GM21367 (cell line): ENCODE data around the gene NOL3.

Source experiments
- ATAC-seq: cut with Tn5 transposase; IDR thresholded peaks from one replicate; pipeline ENCODE4 v1.9.1; 2021; ENCODE audit not compliant: unreplicated experiment

Gene NOL3

DNA sequence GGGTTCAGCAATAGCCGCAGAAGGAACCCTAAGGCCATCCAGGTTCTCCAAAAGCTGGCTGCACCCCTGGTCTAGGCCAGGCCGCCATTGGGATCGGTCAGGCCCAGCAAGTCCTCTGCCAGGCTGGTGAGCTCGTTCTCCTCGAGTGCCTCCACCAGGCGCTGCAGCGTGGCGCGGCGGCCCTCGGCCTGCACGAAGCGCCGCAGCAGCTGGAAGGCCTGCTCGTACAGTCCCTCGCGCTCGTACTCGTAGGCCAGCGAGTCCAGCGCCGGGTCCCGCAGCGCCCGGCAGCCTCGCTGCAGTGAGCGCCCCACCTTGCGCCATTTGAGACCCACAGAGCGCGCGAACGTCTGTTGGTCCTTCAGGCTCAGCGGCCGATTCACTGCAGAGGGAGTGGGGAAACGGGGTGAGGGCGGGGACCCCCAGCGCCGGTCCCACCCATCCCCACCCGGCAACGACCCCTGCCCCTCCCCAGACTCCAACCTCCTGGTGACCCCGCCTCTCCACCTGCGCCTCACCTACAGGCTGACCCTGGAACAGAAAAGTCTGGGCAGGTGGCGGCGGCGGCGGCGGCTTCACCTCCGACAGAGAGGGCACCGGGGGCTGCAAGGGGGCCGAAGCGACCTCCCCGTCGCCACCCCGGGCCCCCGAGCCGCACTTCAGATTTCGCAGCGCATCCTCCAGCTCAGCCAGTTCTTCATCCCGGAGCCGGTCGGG lies 15.6 kb upstream of the NOL3 start:
- no peak for ATAC-seq

DNA sequence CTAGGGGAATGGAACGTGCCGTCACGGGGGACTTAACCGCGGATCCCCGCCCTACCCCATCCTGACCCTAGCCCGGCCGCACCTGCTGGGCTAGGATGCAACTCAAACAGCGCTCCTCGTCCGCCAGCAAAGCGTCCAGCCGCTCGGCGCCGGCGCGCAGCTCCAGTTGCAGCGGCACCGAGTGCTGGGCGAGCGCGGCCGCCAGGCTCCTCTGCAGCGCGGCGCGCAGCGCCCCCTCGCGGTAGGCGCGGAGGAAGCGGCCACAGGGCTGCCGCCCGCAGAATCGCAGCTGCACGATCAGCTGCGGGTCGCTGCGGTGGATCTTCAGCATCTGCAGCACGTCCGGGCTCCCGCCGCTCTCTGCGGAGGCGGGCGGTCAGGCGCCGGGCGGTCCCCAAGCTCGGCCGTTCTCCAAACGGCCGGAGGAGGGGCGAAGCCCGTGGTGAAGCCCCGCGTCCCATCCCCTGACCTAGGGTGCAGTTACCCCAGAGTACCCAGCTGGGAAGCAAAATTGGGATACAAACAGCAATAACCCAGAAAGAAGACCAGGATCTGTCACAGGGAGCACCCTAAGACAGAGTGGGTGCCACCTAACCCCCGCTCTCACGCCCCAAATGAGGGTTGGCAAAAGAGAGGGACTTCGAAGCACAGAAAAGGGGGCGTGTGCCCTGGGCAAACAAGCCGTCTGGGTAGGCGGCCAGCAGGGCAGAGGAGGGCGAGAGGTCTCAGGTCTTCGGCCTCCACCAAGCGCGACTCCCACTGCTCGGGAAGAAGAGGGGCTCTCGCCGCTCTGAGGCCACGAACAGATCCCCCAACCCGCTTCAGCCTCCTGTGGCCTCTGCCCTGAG lies 14.8 kb upstream of the NOL3 start:
- no peak for ATAC-seq

DNA sequence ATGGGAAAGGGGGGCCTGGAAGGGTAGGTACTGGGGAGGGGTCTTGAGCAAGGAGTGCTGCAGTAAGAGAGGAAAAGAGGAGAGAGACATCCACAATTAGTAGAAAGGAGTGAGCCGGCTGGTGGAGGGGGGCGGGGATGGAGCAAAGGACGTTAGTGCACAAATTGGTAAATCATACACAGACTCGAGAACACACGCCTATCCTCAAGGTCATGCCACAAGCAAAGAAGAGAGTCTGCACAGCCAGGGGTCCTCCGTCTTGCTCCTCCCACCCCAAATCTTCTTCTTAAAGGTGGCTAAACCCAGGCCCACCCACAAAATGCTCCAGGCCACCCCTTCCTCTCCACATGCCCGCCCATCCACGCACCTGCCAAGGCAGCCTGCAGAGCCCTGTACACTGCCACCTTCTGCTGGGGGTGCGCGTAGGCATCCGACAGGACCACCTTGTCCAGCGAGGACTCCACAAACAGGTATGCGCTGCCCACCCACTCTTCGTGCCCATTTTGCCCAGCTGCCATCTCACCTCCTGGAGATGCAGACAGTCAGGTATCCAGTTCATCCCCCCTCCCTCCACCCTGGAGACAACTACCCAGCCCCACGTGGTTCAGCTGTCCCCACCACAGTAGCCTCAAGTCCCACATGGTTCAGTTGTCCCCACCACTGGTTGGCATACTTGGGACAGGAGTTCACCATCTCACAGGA lies 14.0 kb upstream of the NOL3 start:
- no peak for ATAC-seq

DNA sequence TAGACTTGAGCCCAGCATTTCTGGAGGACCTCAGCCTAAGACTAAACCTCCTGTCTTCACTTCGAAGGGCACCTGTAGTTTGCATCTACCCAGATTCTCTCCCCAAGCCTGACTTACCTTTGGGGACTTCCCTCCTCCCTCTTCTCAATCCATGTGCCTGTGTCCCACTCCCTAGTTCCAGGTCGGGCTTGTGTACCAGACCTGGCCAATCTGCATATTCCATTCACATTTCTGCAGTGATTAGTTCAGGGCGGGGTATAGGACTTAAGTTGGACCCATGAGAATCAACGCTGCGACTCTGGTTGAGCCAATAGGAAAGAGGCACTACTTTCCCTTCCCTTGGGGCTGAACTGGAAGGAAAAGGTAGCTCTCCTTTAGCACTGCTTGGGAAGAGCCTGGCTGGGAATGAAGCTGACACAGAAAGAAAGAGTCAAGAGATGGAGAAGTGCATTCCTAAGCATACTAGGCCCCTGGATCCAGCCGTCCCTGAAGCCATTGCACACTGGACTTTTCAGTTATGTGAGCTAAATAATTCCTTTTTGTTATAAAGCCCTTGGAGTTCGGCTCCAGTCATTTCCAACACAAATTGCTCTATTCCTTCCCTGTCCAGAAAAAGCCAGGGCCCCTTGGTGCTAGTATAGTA lies 13.1 kb upstream of the NOL3 start:
- no peak for ATAC-seq

DNA sequence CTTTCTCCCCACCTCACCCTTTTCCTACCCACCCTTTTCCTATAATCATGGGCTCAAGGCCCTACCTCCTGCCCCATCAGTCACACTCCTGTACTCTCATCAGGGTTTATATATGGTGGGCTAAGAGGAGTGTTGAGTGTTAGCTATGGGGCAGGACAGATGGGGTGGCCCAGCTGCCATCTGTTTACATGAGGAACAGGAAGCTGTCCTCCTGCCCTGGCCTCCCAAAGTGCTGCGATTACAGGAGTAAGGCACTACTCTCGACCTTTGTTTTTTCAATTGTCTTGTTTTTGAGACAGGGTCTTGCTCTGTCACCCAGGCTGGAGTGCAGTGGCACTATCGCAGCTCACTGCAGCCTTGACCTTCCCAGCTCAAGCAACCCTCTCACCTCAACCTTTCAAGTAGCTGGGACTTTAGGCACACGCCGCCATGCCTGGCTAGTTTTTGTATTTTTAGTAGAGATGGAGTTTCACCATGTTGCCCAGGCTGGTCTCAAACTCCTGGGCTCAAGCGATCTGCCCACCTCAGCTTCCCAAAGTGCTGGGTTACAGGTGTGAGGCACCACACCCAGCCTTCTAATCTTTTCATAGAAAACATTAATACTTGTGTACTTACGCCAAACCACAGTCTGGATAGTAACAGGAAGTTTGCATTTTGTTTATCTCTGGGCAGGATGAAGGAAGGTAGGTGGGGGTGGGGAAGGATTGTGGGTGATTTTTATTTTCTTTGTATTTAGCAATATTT lies 12.3 kb upstream of the NOL3 start:
- ATAC-seq = no peak

DNA sequence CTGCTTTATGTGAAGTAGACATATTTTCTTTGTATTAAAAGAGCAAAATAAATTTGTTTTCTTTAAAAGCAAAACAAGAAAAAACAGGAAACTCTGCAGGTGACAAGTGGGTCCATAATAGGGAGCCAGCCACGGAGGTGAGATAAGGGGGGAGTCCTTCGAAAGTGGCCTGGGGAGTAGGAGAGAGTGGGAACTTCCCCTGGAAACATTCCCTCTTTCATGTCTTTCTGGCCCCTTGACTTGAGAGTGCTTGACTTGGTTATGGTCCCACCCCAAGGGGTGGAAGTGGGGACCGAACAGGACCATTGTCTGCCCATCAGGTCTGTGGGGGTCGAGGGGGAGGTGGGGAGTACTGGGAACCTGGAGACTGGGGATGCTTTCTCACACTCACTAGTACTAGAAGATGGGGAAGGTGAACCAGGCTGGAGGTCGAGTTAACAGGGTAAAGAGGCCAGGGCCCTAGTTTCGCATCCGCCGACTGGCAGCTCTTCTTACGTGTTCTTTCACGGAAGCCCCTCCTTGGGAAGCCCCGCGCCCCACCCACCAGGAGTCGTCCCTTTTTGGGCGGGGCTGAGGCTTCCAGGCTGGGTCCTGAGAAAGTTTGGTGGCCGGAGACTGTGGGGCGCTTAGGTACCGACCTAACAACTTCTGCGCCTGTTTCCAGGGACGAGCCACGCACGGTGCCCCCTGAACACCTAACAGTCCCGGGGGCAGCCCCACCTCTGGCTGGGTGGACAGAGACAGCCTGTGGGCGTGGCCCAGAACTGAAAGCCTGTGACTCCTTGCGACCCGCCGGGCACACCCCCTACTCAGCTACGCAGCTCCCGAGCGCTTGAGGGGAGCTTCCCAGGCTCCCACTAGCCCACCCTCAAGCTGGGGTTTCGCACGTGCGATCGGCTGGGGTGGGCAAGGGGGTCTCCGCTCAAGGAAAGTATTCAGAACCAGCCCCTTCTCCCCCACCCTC lies 11.4 kb upstream of the NOL3 start:
- ATAC-seq = peak; percentile 36

DNA sequence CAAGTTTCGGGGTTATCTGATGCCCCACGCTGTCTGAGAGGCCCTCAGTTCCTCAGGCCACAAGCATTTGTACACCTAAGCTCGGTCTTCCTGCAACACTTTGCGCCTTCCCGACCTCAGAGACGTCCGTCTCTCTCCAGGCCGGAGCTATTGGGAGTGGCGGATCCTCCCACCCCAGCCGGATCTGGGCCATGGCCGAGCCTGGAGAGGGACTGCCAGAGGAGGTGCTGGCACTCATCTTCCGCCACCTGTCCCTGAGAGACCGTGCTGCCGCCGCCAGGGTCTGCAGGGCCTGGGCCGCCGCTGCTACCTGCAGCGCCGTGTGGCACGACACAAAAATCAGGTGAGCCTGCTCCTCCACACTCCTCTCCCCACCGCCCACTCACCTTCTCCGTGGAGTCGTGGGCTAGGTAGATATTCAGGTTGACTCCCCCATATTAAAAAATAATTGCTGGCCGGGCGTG lies 8.7 kb upstream of the NOL3 start:
- ATAC-seq = no peak

DNA sequence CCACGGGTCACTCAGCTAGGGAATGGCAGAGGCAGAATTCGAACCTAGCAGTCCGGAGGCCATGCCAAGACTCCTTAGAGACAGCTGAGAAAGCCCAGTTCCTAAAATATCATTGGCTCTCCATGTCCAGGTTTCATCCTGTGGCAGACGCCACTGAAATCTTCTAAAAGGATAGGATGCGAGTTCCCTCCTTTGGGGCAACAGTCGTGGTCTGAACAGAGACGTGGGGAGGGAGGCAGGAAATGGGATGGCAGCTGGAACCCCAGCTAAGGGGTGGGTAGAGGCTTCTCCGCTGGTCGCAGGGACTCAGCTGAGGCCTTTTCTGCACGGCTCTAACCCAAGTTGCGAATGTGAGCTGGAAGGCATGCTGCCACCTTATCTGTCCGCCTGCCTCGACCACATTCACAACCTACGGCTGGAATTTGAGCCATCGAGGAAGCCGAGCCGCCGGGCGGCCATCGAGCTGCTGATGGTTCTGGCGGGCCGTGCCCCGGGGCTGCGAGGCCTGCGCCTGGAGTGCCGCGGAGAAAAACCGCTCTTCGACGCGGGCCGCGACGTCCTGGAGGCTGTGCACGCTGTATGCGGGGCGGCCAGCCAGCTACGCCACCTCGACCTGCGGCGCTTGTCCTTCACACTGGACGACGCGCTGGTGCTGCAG lies 7.7 kb upstream of the NOL3 start:
- no peak for ATAC-seq

DNA sequence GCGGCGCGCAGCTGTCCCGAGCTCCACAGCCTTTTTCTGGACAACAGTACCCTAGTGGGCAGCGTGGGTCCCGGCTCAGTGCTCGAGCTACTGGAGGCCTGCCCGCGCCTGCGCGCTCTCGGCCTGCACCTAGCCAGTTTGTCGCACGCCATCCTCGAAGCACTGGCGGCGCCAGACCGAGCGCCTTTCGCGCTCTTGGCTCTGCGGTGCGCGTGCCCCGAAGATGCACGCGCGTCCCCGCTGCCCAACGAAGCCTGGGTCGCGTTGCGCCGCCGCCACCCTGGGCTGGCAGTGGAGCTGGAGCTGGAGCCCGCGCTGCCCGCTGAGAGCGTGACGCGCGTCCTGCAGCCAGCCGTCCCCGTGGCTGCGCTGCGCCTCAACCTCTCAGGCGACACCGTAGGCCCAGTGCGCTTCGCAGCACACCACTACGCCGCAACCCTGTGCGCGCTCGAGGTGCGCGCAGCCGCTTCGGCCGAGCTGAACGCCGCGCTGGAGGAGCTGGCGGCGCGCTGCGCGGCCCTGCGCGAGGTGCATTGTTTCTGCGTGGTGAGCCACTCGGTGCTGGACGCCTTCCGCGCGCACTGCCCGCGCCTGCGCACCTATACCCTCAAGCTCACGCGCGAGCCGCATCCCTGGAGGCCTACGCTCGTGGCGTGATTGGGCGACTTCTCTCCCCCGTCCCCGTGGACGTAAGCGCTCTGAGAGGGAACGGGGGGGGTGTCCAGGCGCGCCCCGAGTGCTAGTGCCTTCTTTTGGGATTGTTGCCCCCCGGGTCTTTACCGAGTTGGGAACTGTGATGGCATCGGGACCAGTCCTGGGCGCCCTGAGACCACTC lies 7.0 kb upstream of the NOL3 start:
- ATAC-seq = no peak

DNA sequence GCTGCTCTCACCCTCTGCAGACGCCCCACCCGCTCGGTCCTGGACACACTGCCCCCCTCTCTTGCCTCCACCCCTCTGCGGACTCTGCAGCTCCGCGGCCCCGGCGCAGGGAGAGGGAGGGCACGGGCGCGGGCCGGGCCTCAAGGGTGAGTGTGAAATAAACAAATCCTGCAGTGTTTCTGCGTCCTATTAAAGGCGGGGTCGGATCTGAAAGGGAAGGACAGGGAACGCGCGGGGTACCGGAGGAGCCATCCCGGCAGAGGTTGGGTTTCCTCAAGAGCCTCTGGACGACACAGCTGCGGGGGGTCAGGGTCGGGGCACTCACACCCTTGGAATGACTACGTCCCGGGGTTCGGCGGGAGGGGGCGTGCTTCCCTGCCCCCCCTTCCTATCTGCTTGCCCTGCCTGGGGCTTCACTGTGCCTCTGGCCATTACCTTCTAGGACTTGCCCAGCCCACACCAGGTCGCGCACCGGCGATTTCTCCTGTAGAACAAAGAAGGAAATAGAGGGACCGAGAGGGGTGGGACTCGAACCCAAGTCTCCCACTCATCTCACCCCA lies 6.3 kb upstream of the NOL3 start:
- ATAC-seq = no peak

DNA sequence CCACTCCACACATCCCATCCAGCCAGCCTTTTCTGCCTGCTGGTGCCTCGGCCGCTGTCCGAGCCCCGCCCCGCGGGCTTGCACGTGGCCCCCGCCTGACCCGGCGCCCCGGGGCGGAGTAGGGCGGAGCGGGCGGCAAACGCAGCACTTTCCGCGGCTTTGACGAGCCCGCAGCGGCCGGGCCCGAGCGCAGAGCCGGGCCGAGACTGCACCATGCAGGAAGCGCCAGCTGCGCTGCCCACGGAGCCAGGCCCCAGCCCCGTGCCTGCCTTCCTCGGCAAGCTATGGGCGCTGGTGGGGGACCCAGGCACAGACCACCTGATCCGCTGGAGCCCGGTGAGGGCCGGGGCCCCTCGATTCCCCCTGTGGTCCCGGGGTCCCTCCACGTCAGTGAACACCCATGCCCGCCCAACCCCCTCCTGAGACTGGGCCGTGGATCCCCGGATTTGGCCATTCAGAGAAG lies 5.7 kb upstream of the NOL3 start, which contains the start of gene HSF4:
TSS of gene HSF4 (plus strand) at position 147 of the 463 bp plus-strand sequence. CDS start at position 214, 67 bp downstream.
- no peak for ATAC-seq

DNA sequence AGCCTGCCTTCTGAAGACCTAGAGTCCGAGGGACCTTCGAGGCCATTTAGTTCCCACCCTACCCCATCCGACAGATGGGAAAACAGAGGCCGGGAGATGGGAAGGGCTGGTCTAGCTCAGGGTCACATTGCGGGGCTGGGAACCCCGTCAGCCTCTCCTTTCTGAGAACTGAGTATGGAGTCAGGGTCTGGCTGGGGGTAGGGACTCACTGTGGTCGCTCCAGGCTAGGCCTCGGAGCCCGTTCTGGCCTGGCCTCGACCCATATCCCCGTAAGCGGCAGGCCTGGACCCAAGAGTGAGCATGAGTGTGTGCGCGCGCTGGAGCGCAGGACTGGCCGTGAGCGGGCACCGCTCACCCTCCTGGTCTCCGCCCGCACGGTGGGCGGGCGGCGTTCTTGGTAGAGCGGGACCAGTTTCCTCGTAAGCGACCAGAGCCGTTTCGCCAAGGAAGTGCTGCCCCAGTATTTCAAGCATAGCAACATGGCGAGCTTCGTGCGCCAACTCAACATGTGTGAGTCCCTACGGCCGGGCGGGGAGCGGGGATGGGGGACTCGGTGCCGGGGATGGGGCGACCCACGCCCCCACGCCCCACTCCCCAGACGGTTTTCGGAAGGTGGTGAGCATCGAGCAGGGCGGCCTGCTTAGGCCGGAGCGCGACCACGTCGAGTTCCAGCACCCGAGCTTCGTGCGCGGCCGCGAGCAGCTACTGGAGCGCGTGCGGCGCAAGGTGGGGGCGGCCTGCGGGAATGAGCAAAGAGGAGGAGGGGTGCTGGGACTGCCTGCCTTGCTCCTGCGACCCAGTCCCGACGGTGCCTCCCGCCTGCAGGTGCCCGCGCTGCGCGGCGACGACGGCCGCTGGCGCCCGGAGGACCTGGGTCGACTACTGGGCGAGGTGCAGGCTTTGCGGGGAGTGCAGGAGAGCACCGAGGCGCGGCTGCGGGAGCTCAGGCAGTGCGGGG lies 4.9 kb upstream of the NOL3 start:
- ATAC-seq = no peak

DNA sequence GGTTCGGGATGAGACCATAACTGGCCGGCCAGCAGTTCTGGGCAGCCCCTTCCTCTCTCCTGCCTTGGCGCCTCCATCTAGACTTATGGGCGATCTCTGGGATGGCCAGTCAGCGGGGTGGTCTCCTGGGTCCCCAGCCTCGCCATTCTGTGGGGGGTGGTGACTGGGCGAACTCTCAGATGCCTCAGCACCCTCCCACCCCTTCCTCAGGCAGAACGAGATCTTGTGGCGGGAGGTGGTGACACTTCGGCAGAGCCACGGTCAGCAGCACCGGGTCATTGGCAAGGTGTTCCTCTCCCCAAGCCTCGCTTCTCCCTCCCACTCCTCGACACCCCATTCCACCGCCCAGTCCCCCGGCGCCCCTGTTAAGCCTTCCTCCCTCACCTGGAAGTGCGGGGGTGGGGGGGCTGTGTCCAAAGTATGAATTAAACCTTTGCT lies 4.2 kb upstream of the NOL3 start:
- no peak for ATAC-seq

DNA sequence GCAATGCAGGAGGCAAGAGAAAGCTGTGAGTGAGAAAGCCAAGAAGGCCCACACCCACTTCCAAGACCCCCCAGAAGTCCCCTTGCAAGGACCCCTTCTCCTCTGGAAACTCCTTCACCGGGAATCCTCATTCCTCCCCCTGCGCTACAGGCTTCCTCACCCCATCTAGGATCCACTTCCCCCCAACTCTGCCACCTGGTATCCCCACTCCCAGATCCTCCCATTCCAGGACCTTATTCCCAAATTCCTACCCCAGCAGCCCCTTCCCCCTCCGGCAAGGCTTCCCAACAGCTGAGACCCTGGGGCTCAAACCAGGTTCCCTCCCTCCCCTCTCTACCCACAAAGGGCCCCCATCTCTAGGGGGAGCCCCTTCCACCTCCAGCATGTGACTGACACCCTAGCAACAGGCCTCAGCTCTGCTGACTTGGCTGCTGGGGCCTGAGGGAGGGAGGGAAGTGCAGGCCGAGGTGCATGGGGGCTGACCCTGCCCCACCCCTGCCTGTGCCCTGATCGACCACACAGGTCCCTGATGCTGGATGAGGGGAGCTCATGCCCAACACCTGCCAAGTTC lies 3.7 kb upstream of the NOL3 start:
- no peak for ATAC-seq

DNA sequence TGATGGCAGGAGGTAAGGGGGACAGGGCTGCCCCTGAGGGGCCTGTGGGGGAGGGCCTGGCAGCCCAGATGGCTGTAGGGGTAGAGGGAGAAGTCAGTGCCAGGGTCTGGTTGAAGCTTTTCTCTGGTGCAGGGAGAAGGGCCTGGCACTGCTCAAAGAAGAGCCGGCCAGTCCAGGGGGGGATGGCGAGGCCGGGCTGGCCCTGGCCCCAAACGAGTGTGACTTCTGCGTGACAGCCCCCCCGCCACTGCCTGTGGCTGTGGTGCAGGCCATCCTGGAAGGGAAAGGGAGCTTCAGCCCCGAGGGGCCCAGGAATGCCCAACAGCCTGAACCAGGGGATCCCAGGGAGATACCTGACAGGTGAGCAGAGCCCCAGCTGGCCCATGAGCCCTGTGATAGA lies 2.8 kb upstream of the NOL3 start:
- no peak for ATAC-seq

DNA sequence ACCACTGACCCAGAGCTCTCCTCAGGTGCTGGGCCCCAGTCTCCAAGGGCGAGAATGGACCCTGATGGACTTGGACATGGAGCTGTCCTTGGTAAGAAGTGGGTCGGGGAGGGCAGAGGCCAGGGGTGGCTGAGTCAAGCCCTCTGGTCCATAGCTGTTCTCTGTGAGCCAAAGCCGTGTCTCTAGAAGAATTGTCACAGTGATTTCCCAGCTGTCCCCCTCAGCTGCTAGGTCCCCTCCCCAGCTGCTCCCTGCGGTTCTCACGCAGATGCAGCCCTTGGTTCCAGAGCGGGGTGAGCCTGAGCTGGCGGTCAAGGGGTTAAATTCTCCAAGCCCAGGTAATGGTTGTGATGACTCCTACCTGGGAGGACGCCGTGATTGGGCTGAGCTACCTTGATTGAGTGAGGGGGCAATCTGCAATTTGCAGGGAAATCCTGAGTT lies 1.3 kb upstream of the NOL3 start:
- ATAC-seq = no peak
